ENCODE data around the gene TAS2R41.

The TAS2R41 gene

DNA sequence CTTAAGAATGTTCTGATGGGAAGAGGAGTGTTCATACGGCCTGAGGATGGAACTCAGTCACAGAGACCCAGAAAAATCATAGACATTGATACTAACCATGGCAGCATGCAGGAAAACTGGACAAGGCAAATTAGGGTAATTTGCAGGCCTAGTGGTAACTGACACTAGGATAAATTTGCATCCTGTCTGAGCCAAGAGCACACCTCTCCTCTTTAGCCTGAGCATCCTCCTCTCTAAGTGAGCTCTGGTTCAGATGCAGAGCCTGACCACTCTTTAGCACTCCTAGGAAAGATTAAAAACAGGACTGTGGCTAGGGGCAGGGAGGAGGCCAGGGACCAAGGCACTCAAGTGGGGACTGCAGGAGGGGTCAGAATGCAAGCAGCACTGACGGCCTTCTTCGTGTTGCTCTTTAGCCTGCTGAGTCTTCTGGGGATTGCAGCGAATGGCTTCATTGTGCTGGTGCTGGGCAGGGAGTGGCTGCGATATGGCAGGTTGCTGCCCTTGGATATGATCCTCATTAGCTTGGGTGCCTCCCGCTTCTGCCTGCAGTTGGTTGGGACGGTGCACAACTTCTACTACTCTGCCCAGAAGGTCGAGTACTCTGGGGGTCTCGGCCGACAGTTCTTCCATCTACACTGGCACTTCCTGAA is at the start of gene TAS2R41:
Gene TAS2R41, plus strand, starts transcription at position 373 of the 650 bp plus-strand sequence. Its CDS starts 0 bp downstream, at position 373.
- DNase-seq, result no peak

GRCh38 chr7:143429770-143430698 is 47.6 kb upstream of the TAS2R41 start:
- no peak for DNase-seq

- no peak for DNase-seq
Measured at GRCh38 chr7:143431109-143431508, 46.6 kb upstream of the TAS2R41 start.

- DNase-seq, result no peak
Measured at GRCh38 chr7:143433759-143434158, 43.9 kb upstream of the TAS2R41 start.

GRCh38 chr7:143434660-143435059 is 43.0 kb upstream of the TAS2R41 start:
- DNase-seq, result peak; percentile 89

GRCh38 chr7:143435266-143435665 is 42.4 kb upstream of the TAS2R41 start:
- DNase-seq, result peak; percentile 6

DNA sequence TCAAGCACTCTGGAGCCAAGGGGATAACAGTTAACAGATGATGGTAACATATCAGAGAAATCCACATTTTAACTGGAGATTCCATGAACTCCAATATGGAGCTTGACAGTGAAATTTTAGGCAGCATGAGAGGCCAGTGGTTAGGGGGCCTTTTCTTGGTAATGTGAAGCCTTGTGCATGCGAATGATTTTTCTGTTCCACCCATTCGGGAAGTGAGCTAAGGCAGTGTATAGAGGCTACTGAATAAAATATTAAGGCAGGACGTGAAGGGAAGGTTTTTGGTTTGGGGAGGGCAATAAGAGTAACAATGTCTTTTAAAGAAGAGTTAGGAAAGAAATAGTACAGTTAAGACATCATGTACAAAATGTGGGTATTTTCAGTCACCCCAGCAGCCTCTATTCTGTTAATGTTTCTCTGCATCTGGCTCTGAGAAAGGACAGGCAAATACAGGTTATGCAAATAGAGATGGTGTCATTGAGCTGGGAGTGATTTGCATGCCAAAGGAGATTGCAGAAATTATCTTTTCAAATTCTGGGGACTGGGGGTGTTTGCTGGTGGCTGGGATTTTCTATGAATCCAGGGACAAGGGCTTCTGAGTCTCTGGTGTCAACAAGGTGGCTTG is 41.2 kb upstream of the TAS2R41 start:
- DNase-seq, result no peak

DNA sequence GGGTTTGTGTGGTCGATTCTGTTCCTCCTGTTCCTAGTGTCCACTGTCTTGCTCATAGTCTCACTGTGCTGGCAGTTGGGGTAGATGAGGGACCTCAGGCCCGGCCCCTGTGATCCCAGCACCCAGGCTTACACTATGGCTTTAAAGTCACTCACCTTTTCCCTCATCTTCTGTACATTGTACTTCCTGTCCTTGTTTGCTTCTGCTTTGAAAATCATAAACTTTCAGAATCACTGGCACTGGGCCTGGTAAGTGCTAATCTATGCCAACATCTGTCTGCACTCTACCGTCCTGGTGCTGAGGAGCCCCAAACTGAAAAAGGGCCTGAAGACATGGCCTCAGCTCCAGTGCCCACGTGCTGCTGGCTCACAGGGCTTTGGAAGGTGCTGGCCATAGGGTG is 40.1 kb upstream of the TAS2R41 start:
- no peak for DNase-seq

- DNase-seq, result no peak
Measured at GRCh38 chr7:143439866-143440265, 37.8 kb upstream of the TAS2R41 start.

DNA sequence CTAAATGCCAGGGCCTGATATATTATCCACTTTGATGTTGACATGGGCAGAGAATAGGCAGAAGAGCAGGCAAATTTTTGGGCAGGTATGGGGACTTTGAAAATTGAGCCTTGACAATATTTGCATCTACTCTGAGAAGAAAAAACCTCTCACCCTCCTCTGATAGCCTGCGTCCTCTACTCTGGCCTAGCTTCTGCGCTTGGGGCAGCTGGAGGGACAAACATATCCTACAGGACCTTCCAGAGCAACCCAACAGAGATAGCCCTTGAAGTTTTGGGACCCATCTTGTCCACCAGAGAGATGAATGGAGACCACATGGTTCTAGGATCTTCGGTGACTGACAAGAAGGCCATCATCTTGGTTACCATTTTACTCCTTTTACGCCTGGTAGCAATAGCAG is 34.5 kb upstream of the TAS2R41 start, which contains the start of gene TAS2R60:
Gene TAS2R60, plus strand, starts transcription at position 301 of the 400 bp plus-strand sequence. Its CDS starts 0 bp downstream, at position 301.
- DNase-seq, result no peak

GRCh38 chr7:143444063-143444782 is 33.5 kb upstream of the TAS2R41 start:
- DNase-seq, result no peak

DNA sequence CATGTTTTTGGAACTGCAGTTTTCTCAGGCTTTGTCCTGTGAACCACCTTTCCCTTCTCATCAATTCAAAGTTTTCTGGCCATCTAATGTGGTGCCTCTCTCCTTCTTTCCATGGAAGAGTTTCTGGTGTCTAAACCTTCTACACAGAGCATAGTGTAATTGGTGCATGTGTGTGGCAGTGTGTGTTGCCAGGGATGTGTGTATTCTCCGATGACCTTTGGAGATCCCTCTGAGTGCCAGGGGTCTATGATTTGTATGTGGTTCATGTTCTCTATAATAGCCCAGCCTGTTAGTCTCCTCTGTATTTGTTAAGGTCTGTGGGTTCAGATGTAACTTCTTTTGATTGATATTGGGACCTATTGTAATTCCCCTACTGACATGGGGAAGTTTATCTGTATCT is 32.9 kb upstream of the TAS2R41 start:
- DNase-seq, result no peak

DNA sequence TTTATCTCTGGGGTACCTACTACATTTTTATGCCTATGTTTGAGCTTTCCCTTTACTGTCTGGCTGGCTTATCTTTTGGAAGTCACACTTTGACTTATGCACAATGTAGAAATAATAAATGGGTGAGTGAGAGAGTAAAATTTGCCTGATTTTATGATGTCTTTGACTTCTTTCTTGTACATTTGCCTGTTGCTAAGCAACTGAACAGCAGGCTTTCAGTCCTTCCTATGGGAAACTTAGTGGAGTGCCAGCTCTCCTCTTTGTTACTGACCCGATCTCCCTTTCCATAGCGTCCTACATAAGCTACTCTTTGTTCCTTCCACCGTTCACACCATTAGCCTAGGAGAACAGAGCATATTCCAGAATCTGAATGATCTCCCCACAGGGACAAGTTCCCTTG is 30.2 kb upstream of the TAS2R41 start:
- DNase-seq, result peak; percentile 13

GRCh38 chr7:143448429-143448828 is 29.2 kb upstream of the TAS2R41 start:
- DNase-seq, result no peak

DNA sequence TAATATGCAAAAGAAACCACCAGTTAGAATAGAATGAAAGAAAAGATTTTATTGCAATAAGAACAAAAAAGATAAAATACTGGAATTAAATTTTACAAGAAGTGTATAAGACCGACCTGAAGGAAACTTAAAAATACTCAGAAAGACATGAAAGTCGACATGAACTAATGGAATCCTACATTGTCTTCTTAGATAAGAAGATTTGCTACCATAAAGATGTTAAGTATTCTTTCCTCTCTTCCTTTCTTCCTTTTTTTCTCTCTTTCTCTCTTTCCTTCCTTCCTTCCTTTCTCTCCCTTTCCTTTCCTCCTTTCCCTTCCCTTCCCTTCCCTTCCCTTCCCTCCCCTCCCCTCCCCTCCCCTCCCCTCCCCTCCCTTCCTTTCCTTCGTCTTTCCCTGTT is 27.9 kb upstream of the TAS2R41 start:
- no peak for DNase-seq

- no peak for DNase-seq
Measured at GRCh38 chr7:143451122-143451521, 26.6 kb upstream of the TAS2R41 start.

GRCh38 chr7:143451746-143452145 is 25.9 kb upstream of the TAS2R41 start:
- DNase-seq, result no peak

GRCh38 chr7:143452495-143452894 is 25.2 kb upstream of the TAS2R41 start:
- no peak for DNase-seq

DNA sequence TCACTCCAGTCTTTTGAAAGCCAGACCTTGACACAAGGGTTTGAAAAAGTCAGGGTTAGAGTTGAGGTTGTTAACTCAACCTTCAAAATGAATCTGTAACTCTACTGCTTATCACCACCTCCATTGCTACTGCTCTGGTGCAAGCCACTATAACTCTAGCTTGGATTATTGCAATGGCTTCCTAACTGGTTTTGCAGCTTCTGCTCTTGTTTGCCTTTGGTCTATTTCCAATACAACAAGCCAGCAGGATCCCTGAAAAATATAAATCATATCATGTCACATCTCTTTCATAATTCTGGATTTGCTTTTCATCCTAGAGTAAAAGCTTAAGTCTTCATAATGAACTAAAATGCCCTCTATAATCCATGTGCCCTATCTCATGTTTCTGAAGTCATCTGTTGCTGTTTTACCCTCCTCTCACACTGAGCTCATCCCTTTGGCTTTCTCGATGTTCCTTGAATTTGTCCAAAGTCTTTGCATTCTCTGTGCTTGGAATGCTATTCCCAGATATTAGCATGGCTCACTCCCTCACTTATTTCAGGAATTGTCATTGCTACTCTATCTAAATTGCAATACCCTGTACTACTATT is 23.5 kb upstream of the TAS2R41 start:
- DNase-seq, result no peak

DNA sequence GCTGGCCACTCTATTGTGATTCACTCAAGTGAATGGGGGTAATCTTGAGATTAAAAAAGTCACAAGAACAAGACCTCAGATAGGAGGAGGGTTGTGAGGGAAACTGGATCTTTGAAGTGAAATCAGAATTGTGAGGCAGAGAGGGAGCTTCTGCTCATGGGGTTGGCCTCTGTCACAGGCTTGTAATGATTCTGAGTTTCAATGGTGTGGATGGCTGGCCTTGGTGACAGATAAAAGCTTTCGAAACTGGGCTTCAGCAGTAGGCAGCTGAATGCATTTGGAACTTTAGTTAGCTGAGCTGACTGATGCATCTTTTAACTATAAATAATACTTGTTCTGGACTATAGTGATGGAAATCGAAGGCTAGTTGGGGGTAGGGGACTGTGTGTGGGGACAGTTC is 22.2 kb upstream of the TAS2R41 start:
- no peak for DNase-seq

DNA sequence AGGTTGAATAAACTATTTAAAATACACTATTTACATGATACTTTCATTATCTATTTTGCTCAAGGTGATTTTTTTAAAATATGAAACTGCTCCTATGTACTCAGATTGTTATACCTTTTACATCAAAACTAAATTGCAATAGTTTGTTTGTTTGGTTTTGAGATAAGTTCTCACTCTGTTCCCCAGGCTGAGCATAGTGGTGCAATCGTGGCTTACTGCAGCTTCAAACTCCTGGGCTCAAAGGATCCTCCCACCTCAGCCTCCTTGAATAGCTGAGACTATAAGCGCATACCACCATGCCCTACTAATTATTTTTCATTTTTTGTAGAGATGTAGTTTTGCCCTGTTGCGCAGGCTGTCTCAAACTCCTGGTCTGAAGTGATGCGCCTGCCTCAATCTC is 21.7 kb upstream of the TAS2R41 start:
- no peak for DNase-seq

DNA sequence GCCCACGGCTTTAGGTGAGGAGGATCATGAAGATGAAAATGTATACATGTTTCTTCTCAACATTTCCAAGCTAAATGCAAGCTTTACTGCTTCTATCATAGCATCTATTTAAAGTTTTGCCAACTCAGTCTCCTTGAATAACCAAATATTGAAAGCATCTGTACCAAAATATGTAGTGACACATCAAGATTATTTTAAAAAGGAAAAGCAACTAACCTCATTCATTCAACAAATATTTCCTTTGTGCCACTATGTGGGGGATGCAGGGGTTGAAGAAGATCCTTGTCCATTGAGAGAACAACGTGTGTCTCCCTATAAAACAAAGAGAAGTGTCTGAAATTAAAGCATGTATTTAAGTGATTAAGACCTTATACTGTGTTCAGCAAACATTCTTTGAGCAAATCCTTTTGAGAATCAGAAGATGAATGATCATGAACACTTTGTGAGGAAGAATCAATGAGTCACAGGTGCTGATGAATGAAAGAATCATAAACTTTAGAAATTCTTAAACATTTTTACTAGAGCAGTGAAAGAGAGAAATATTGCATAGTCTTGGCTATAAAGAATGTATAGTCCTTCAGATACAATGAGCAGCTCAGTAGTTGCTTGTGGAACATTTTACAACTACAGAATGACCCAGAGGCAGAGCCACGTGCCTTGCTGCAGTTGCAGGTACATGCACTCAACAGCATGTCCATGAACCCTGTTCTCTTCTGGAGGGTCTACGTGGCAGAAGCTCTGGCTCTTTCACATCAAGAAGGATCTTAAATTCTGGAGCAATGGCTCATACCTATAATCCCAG is 20.5 kb upstream of the TAS2R41 start:
- no peak for DNase-seq
